ENCODE data around the gene WDR64. TPM values are rescaled to one million over a fixed set of nuclear protein-coding genes. Genes with fewer than 3 reads are reported as not detected.

WDR64 gene
- total and polyA plus RNA-seq, 2 experiments from 2014 or later, result not detected

- no peak for TF ChIP-seq POLR2AphosphoS5 (IDR thresholded peaks at IDR 0.05; ENCODE audit: low read depth)
- no peak for TF ChIP-seq ZNF331 (CRISPR knock-in tag; IDR thresholded peaks at IDR 0.05; ENCODE audit: low read depth)
- TF ChIP-seq ZNF114 (CRISPR knock-in tag; IDR thresholded peaks at IDR 0.05), result no peak
- no peak for TF ChIP-seq CREB1 (CRISPR knock-in tag; IDR thresholded peaks at IDR 0.05; ENCODE audit: low read depth)
- no peak for TF ChIP-seq JUNB (IDR thresholded peaks at IDR 0.05; ENCODE audit: unreplicated experiment)
- TF ChIP-seq REST (IDR thresholded peaks at IDR 0.05; ENCODE audit: unreplicated experiment), result no peak
- H3K36me3 ChIP-seq (ENCODE audit: insufficient read depth), result no peaks in the 10 kb centered on the region
- H3K79me2 ChIP-seq (replicated peaks; ENCODE audit: insufficient read depth), result peaks cover 14% of the 10 kb centered on the region
- no peaks in the 10 kb centered on the region for H3K9me2 ChIP-seq (ENCODE audit: insufficient read depth)
- no peaks in the 10 kb centered on the region for H3F3A ChIP-seq (replicated peaks; ENCODE audit: low read depth)
- DNase-seq (ENCODE audit: low spot score), result no peak
- no peak overlapping the region for H3K27ac ChIP-seq (ENCODE audit: low read depth)
- Mint-ChIP-seq H3K9me3 (no peaks in the 10 kb centered on the region), H3K4me3 (no peak overlapping the region), H3K36me3 (ENCODE audit: low read depth) (peaks cover 11% of the 10 kb centered on the region), H3K4me1 (peaks cover 15% of the 10 kb centered on the region), H3K27me3 (ENCODE audit: insufficient read depth, low read depth, poor library complexity) (peaks cover 6% of the 10 kb centered on the region), H3K27ac (no peak overlapping the region)
- H3K4me1 ChIP-seq (ENCODE audit: insufficient read depth), result peaks cover 13% of the 10 kb centered on the region; the same call in 1 of the 2 replicates
- no peak overlapping the region for H3K4me2 ChIP-seq
- H4K20me1 ChIP-seq (replicated peaks; ENCODE audit: insufficient read depth), result peaks cover 2% of the 10 kb centered on the region; the same call in 1 of the 2 replicates
- no peak overlapping the region for H3K4me3 ChIP-seq
- no peaks in the 10 kb centered on the region for H3K27me3 ChIP-seq (ENCODE audit: insufficient read depth)
- H2AFZ ChIP-seq, result no peak overlapping the region
- no peak for ATAC-seq
Measured at GRCh38 chr1:241844593-241844992, 192.5 kb downstream of the WDR64 start.

- no peak overlapping the region for H3K4me3 ChIP-seq
- no peaks in the 10 kb centered on the region for H3F3A ChIP-seq (replicated peaks; ENCODE audit: low read depth)
- H4K20me1 ChIP-seq (replicated peaks; ENCODE audit: insufficient read depth), result peaks cover 12% of the 10 kb centered on the region; the same call in 1 of the 2 replicates
- H3K4me2 ChIP-seq, result no peak overlapping the region
- peaks cover 6% of the 10 kb centered on the region for H3K27me3 Mint-ChIP-seq (ENCODE audit: insufficient read depth, low read depth, poor library complexity)
- H2AFZ ChIP-seq, result peak overlapping the region; percentile 75
- ATAC-seq (no peak), DNase-seq (ENCODE audit: low spot score) (no peak)
- no peaks in the 10 kb centered on the region for H3K9me2 ChIP-seq (ENCODE audit: insufficient read depth)
- peaks cover 8% of the 10 kb centered on the region; the same call in 1 of the 2 replicates for H3K36me3 ChIP-seq (ENCODE audit: insufficient read depth)
- no peaks in the 10 kb centered on the region for H3K27me3 ChIP-seq (ENCODE audit: insufficient read depth)
- TF ChIP-seq NANOG (IDR thresholded peaks at IDR 0.05; ENCODE audit: borderline replicate concordance) (no peak), ZNF114 (CRISPR knock-in tag; IDR thresholded peaks at IDR 0.05) (no peak)
- H3K4me1 Mint-ChIP-seq, result peaks cover 16% of the 10 kb centered on the region
- H3K4me3 Mint-ChIP-seq, result no peak overlapping the region
- H3K27ac ChIP-seq (ENCODE audit: low read depth), result no peak overlapping the region
- H3K27ac Mint-ChIP-seq, result no peak overlapping the region
- H3K9me3 Mint-ChIP-seq, result no peaks in the 10 kb centered on the region
- peaks cover 21% of the 10 kb centered on the region for H3K36me3 Mint-ChIP-seq (ENCODE audit: low read depth)
- peaks cover 16% of the 10 kb centered on the region; the same call in 1 of the 2 replicates for H3K4me1 ChIP-seq (ENCODE audit: insufficient read depth)
- H3K79me2 ChIP-seq (replicated peaks; ENCODE audit: insufficient read depth), result peaks cover 30% of the 10 kb centered on the region
Measured at GRCh38 chr1:241846375-241846774, 194.3 kb downstream of the WDR64 start.
